HG03571 (cell line): ENCODE measurements around the gene WASHC2A.
"Not testable (repeated sequence)": the region's sequence is repeated elsewhere in the genome, so short reads cannot be mapped to it uniquely, and the experiment has no call there.

Source experiments
- ATAC-seq: cut with Tn5 transposase; IDR thresholded peaks from one replicate; pipeline ENCODE4 v1.9.1; 2021; ENCODE audit not compliant: unreplicated experiment

WASHC2A gene, protein sequence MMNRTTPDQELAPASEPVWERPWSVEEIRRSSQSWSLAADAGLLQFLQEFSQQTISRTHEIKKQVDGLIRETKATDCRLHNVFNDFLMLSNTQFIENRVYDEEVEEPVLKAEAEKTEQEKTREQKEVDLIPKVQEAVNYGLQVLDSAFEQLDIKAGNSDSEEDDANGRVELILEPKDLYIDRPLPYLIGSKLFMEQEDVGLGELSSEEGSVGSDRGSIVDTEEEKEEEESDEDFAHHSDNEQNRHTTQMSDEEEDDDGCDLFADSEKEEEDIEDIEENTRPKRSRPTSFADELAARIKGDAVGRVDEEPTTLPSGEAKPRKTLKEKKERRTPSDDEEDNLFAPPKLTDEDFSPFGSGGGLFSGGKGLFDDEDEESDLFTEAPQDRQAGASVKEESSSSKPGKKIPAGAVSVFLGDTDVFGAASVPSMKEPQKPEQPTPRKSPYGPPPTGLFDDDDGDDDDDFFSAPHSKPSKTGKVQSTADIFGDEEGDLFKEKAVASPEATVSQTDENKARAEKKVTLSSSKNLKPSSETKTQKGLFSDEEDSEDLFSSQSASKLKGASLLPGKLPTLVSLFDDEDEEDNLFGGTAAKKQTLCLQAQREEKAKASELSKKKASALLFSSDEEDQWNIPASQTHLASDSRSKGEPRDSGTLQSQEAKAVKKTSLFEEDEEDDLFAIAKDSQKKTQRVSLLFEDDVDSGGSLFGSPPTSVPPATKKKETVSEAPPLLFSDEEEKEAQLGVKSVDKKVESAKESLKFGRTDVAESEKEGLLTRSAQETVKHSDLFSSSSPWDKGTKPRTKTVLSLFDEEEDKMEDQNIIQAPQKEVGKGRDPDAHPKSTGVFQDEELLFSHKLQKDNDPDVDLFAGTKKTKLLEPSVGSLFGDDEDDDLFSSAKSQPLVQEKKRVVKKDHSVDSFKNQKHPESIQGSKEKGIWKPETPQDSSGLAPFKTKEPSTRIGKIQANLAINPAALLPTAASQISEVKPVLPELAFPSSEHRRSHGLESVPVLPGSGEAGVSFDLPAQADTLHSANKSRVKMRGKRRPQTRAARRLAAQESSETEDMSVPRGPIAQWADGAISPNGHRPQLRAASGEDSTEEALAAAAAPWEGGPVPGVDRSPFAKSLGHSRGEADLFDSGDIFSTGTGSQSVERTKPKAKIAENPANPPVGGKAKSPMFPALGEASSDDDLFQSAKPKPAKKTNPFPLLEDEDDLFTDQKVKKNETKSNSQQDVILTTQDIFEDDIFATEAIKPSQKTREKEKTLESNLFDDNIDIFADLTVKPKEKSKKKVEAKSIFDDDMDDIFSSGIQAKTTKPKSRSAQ (N-terminal part only)

DNA sequence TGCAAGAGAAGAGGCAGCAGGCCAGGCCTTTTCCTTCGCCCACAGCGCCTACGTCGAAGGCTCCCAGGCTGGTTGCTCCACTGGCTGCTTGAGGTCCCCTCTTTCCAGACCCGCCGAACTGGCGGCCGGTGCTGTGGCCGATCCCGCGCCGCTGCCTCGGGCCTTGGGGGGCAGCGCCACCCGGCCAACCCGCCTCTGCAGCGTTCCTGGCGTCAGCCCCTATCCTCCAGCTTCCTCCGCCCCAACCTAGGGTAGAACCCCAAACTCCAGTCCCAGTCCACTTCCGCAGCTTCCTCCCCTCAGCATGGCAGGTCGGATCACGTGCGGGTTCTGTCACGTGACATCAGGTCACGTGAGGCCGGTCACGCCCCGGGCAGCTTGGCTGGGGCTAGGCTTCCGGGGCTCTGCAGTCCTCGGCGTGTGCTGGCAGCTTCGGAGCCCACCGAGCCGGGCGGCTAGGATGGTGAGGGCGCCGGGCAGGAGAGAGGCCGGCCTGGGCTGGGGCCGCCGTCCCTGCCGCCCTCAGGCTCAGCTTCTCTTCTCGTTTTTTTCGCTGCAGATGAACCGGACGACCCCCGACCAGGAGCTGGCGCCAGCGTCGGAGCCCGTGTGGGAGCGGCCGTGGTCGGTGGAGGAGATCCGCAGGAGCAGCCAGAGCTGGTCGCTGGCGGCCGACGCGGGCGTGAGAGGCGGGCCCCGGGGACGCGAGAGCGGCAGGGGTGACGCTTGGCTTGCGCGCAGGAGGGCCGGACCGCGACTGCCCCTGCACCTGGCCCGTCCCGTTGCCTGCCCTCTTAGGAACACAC is at the start of gene WASHC2A:
Gene WASHC2A (plus strand): TSS at position 409 of the 806 bp plus-strand sequence. CDS start 52 bp downstream, at position 461.
- peak; percentile 94 for ATAC-seq

DNA sequence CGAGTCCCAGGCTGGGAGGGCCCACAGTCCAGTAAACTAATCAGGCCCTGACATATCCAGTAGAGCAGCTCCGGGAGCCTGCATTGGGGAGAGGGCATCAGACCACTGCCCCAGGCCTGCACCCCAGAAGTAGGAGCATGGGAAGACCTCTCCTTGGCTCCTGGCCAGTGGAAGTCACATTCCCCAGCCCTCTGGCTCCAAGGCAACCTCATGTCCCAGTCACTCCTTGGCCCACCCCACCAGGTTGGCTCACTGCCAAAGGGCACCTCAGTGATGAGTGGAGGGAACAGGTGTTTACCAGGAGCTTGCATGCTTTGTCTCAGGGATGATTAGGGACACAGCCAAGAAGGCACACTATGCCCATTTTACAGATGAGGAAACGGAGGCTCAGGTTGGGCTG is 48.5 kb upstream of the WASHC2A start:
- ATAC-seq = not testable (repeated sequence)

DNA sequence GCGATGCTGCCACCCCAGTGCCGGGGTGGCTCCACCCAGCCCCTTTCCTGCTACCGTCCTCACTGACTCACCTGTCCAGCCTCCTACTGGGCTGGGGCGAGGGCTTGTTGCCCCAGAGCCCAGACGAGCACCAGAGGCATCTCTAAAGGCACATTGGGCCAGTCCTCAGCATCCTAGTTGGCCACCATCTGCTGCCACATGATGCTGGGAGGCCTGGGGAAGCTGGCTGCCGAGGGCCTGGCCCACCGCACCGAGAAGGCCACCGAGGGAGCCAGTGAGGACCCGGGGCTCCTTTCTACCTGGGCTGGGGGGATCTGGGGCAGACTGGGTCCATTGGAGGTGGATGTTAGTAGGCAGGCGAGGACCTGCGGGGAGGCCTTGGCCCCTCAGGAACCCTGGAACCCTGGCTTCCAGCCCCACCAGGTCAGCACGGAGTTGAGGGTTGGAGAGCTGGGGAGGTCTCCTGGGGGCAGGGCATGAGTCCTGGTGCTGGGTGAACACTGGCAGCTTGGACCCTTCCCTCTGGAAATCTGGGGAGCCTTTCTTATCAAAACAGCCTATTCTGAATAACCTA is 47.2 kb upstream of the WASHC2A start:
- ATAC-seq = not testable (repeated sequence)

DNA sequence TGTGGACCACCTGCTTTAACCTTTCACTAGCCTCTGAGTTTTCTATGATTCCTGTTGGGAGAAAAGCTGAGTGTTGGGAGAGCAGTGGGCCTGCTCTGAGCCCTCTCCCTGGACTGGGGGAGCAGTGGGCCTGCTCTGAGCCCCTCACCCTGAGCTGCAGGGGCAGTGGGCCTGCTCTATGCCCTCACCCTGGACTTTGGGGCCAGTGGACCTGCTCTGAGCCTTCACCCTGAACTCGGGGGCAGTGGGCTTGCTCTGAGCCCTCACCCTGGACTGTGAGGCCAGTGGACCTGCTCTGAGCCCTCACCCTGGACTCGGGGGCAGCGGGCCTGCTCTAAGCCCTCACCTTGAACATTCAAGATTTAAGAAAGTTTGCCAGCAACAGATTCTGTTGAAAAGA is 46.1 kb upstream of the WASHC2A start:
- no peak for ATAC-seq

DNA sequence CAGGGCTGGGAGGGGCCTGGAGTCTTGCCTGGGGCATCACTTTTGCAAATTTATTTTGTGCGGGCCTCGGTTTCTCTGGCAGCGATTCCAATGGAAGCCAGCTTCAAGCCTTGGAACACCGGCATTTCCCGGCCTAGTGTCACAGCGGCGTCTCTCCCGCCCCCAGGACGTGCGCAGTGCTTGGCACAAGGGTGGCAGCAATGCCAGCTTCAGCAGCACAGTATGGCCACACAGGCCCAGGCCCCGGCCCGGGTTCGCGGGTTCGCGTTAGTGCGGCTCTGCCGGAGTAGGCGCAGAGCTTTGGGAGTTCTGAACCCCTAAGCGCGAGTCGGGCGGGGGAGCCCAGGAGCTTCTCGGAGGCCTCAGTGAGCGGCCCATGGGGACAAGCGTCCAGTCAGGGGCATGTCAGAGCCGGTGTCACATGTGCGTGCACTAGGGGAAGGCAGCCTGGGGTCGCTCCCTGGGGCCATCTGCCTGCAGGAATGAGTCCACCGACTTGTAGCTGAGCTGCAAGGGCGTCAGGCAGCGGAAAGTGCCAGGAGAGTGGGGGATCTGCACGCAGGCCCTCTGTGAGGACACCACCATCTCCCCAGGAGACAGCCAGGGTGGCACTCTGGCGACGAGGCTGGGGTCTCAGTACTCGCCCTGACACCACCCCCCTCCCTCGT is 42.9 kb upstream of the WASHC2A start:
- not testable (repeated sequence) for ATAC-seq

DNA sequence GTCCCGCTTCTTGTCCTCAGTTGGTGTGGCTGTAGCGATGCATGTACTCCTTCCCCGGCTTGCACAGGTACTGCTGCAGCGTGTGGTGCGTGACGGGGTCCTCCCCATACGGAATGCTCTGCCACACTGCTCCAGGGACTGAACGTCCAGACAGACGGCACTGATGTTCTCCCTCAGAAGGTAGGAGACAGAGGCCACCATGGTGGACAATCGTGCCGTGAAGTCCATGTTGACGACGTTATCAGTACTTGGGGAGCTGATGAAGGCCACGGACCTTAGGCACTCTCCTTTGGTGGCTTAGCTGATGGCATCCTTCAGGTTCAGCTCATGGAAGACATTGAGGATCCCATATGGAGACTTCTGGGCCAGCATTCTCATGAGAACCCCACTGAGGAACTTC is 42.1 kb upstream of the WASHC2A start:
- no peak for ATAC-seq

DNA sequence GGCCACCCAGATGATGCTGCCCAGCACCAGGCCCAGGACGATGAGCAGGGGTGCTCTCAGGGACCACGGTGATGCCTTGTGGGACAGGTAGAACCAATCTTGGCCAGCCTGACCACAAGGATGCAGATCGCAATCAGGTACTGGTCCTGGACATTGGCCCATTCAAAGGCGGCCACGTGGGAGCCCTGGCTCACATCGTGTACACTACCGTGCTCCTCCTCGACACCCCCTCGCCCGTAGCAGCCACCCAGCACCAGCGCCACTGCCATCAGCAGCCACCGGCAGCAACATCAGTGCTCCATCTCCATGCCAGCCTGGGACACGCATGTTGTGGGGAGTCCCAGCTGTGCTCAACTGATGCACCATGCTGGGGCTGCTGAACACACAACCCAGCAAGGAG is 40.6 kb upstream of the WASHC2A start:
- ATAC-seq = no peak

DNA sequence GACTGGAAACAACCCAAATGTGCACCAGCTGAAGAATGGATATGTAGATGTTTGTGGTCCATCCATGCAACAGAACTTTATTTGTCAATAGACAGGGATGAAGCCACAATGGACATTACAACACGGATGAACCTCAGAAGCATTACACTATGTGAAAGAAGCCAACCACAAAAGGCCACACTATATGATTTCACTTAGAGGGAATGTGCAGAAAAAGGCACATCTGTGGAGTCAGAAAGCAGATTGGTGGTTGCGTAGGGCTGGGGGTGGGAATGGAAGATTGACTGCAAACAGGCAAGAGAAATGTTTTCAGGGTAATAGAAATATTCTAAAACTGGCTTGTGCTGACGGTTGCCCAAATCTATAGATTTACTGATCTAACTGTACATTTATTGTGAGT is 34.3 kb upstream of the WASHC2A start:
- ATAC-seq = no peak

DNA sequence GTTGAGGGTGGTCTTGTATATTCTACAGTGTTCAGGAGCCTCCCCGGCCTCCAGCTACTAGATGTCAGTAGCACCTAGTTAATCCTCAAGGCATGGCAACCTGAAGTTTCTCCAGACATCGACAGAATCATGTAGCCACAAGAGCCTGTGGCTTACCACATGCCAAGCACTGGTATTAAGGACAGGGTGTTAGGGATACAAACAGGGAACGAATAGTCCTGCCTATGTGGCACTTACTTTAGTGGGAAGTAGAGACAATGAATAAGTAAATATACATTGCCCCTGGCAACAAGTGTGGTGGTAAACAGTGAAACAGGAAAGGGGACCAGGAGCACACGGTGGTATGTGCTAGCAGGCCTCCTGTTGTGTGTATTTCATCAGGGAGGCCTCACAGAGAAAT is 32.4 kb upstream of the WASHC2A start:
- not testable (repeated sequence) for ATAC-seq

DNA sequence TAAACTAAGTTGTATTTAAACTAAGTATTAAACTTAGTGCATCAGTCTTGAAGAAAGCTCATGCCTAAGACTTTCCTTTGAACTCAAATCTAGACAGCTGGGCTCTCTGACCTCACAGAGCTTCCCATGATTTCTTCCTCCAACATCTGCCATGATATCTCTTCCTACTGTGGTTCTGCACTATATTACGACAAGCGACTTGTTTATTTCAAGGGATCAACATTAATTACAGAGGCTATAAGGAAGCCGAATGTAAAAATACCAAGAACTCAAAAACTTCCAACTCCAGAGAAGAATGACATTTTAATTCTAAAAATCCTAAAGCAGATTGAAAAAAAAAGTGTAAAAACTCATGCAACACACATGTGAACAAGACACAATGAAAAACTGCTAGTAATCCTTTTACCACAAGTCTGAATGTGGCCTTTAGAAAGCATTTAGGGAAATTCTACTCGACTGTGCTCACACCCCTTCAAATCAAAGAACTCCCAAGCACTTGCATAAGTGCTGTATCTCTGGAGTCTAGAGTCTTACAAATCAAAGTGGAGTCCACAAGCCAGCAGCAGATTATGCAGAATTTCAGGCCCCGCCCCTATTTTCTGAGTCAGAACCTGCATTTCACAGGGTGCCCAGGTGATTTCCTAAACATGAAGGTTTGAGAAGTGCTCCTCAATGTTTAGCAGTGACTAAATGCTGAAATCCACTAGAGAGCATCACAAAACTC is 22.7 kb upstream of the WASHC2A start:
- ATAC-seq = no peak

DNA sequence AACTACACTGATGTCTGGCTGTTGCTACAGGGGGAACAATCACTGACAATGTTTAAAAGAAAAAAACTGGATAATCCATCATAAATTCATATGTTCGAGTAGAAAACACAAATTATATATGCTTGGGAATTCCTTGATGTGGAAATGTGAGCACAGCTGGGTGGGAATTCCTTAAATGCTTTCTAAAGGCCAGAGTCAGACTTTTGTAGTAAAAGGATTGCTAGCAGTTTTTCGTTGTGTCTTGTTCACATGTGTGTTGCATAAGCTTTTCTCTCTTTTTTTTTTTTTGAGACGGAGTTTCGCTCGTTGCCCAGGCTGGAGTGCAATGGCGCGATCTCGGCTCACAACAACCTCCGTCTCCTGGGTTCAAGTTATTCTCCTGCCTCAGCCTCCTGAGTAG is 21.3 kb upstream of the WASHC2A start:
- not testable (repeated sequence) for ATAC-seq

DNA sequence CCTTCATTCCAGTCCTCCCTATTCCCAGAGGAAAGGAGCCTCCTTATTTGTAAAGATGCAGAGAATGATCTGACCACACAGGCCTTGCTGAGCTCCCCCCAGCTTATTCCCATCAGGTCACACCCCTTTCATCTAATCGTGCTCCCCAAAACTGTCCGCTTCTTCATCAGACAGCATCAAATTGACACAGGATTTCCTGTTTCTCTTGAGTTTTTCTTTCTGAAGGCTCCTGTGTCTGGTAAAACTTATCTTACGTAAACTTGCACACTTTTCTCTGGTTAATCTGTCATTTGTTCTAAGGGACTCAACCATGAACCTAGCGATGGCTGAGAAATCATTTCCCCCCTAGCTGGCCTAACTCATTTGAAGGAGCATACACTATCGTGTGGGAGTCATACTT is 20.2 kb upstream of the WASHC2A start:
- ATAC-seq = not testable (repeated sequence)

DNA sequence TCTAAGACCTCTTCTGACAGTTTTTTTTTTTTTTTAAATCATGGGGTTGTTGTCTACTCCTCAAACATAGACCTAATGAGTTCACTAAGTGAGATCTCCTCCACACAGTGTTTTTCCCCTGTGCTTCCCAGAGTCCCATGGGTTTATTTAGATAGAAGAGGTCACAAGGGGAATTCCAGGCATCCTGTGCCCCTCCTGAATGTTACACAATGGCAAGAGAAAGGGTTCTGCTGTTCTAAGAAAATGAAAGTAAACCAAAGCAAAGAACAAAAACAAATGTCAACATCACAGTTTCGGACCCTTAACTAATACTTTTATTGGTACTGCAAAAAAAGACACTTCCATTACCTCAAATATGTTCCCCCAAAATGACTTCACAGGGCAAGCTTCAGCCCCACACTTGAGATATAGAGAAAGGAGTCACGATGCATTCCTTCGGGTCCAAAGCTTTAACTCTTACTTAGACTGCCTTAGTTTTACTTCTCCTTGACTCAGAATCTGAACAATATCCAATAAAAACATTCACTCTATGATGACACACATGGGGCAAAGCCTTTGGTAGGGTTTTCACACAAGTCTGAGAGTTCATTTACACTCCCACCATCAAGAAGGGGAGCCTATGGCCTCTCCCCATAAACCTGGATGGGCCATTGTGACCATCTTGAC is 15.6 kb upstream of the WASHC2A start:
- ATAC-seq = not testable (repeated sequence)

DNA sequence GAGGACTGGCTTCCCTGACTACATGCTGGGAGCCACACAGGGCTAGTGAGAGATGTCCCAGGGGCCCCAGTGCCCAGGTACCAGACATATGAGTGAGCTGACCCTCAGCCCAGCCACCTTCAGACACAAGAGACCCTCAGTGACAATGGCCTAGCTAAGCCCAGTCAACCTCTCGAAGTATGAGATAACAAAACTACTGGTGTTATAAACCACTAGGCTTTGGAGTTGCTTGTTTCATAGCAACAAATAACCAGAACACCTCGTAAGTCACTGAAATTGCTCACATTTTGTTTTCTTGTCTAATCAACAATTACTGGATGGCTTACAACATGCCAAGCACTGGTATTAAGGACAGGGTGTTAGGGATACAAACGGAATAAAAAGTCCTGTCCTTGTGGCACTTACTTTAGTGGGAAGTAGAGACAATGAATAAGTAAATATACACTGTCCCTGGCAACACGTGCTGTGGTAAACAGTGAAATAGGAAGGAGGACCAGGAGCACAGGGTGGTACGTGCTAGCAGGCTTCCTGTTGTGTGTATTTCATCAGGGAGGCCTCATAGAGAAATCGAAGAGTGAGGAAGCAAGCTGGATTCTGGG is 14.9 kb upstream of the WASHC2A start:
- not testable (repeated sequence) for ATAC-seq

DNA sequence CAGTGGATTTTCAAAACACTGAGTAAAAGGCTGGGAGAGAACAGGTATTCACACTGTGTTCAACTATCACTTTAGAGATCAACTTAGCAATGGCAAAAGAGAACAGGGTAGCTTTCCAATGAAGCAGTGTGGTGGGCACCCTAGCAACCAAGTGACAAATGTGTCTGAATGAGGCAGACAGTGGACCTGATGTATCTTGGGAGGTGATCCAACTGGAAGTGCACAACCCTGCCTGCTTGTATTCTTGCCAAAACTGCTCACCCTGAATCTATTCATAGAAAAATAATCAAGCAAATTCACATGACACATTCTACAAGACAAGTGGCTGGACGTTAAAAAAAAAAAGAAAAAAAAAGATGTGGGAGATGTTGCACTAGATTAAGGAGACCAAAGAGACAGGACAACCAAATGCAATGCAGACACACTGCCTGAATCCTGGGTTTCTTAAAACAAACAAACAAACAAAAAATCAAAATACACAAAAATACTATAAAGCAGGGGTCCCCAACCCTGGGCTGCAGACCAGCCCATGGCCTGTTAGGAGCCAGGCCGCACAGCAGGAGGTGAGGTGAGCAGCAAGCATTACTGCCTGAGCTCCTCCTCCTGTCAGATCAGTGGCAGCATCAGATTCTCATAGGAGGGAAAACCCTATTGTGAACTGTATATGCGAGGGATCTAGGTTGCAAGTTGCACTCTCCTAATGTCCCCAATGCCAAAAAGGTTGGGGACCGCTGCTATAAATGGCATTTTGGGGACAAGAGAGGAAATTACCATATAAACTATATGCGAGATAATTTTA is 12.1 kb upstream of the WASHC2A start:
- ATAC-seq = not testable (repeated sequence)

DNA sequence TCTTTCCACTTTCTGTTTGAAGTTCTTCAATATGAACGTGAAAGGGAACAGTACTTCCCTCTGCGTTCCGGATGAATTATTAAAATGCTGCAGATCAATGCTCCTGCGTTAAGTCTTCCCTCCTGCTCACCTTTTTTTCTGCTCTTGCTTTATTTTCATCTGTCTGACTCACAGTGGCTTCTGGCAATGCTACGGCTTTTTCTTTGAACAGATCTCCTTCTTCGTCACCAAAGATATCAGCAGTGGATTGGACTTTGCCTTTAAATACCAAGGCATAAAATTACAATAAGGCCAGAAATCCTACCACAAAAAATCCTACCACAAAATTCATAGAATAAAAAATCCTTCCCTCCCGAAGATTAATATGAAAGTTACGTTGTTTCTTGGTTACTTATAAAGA is 11.1 kb upstream of the WASHC2A start:
- not testable (repeated sequence) for ATAC-seq

DNA sequence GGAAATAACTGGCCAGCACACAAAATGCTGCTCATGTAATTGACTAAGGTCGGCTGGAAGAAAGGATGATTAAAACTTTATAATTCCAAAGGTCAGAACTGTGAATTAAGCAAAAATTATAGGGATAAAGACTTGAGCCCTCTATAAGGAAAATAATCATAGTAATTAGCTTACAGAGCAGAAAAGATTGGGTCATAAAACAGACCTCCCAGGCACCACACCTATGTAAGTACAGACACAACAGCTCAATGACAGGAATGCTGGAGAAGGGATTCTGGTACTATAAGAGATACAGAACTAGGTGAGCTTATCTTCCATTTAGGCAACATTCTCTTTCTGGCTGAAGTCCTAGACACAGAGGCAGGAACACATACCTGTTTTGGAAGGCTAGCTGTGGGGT is 9.0 kb upstream of the WASHC2A start:
- ATAC-seq = not testable (repeated sequence)
